Urinary bladder (tissue), 4 donors: Measurements from ENCODE around the gene PDE11A. TPM values are rescaled to one million over a fixed set of nuclear protein-coding genes. Genes with fewer than 3 reads are reported as not detected.

Source experiments
- DNase-seq: peaks from one replicate; pipeline ENCODE4 v3.0.0-alpha.2; 2015; ENCODE audit errors: extremely low spot score
- H3K27ac ChIP-seq: one replicate; pipeline ENCODE4 v1.5.1; 2013; ENCODE audit warnings: low read depth, mild to moderate bottlenecking, moderate library complexity
- H3K36me3 ChIP-seq: one replicate; pipeline ENCODE4 v1.6.1; 2013; ENCODE audit warnings: mild to moderate bottlenecking, moderate library complexity; ENCODE audit not compliant: insufficient read depth
- H3K4me1 ChIP-seq: one replicate; pipeline ENCODE4 v1.6.1; 2013; ENCODE audit warnings: mild to moderate bottlenecking, moderate library complexity; ENCODE audit not compliant: insufficient read depth
- H3K4me3 ChIP-seq: one replicate; pipeline ENCODE4 v1.5.1; 2013; ENCODE audit warnings: low read depth, low read length
- WGBS: extraction: QIAGEN DNeasy Blood & Tissue Kit; methylation state at CpG from one replicate; pipeline ENCODE4 v1.1.7; 2013; 5-methylcytosine and 5-hydroxymethylcytosine counted together
- polyA plus RNA-seq: library from polyadenylated mRNA; stranded (reverse); fragments of 200-250 nt; gene quantifications from one replicate; pipeline ENCODE4 v1.2.3, GENCODE V29; 2013
- total RNA-seq: library from RNA; depleted of rRNA; stranded (reverse); fragments of >200 nt; gene quantifications from one replicate; pipeline ENCODE4 v1.2.3, GENCODE V29; 2014
- donor health status: healthy with polysubstance abuse.
- donor health status: healthy.

The PDE11A gene
- total and polyA plus RNA-seq, 2 donors, result 0.11 to 1.3 TPM

DNA sequence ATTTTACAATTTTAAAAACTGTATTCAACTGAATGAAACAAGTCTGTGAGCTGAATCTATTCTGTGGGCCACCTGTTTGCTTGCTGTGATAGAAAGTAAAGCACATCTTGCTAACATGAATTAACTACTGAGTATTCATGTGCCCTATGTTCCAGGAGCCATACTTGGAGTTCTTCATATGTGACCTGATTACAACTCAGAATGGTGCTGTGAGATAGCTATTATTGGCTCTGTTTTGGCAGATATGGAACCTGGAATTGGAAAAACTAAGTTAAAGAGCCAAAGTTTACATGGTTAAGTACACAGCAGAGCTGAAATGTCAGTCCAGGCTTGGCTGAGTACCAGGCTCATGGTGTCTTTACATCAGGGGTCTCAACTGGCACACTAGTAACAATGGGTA lies 426.3 kb downstream of the PDE11A start:
- H3K4me1 ChIP-seq, result no peaks in the 10 kb centered on the region
- no peak overlapping the region for H3K4me3 ChIP-seq
- no peak overlapping the region for H3K27ac ChIP-seq
- H3K36me3 ChIP-seq, result no peaks in the 10 kb centered on the region
- DNase-seq, result no peak

DNA sequence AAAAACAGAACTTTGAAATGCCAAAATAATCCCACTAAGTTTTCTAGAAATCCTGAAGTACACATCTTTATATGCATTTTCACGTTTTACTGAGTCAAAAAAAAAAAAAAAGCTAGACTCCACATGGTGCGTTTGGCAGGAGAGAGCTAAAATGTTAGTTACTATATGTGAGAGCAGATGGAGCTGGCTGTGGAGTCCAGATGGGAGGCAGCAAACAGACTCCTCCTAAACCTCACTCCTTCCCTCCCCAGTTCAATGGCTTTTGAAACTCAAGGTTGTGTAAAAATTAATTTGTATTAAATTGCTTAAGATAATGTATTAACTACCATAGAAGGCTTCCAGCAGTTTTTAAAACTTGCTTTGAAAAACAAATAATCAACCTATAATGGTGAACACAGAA lies 431.2 kb downstream of the PDE11A start:
- no peaks in the 10 kb centered on the region for H3K36me3 ChIP-seq
- H3K27ac ChIP-seq, result no peak overlapping the region
- H3K4me1 ChIP-seq, result no peaks in the 10 kb centered on the region
- H3K4me3 ChIP-seq, result no peak overlapping the region
- 28% methylated on average over 2 of the region's 2 CpGs for WGBS
- no peak for DNase-seq

DNA sequence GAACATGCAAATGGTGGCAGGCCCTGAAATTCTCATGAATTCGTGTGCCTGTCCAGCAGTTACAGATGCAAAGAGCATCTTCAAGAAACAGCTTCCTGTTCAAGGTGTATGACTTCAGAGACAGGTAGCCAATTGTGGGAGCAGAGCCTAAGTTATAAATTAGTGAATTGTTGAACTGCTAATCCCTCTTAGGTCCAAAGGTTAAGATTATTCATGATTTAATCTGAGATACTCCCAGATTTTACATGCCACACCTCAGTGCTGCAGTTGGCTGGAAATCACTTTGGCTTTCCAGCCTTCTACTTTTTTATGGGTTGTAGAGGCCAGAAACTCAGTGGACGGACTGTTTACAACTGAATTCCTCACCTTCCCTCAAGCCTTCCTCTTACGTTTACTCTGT lies 432.2 kb downstream of the PDE11A start:
- H3K36me3 ChIP-seq, result no peaks in the 10 kb centered on the region
- 73% methylated on average over 3 of the region's 3 CpGs for WGBS
- no peak overlapping the region for H3K27ac ChIP-seq
- no peak for DNase-seq
- no peaks in the 10 kb centered on the region for H3K4me1 ChIP-seq
- no peak overlapping the region for H3K4me3 ChIP-seq

DNA sequence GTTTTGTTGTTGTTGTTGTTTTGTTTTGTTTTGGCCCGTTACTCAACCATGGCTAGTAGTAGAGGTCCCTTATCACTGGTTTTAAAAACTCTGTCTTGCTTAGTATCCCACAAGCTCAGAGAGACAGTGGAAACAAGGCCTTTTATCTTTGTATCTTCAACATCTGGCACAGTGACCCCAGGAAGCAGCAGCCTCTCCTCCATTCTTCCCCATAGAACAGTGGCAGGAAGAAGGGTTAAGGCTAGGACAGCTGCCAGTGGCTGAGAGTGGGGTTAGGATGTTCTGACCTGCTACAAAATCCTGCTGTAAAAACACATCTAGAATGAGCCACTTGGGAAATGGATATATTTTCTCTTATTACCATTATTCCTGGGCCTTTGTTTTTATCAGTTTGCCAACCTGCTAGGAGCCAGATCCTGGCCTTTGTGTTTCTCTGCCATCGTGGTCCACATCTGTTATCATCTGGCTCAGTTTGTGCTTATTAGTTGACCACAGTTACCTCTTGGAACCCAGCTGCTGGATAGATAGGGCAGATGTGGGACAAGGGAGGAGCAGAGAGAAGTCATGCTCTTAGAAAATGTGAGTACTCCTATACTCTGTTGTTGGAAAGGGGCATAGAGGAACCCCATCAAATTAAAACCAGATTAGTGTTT lies 433.2 kb downstream of the PDE11A start:
- Histone ChIP-seq H3K27ac (no peak overlapping the region), H3K4me1 (no peaks in the 10 kb centered on the region), H3K36me3 (no peaks in the 10 kb centered on the region), H3K4me3 (no peak overlapping the region)
- WGBS, result 64% methylated on average over 2 of the region's 2 CpGs
- no peak for DNase-seq

GRCh38 chr2:177638507-177638906 lies 434.1 kb downstream of the PDE11A start:
- Histone ChIP-seq H3K36me3 (no peaks in the 10 kb centered on the region), H3K4me3 (no peak overlapping the region), H3K27ac (no peak overlapping the region), H3K4me1 (no peaks in the 10 kb centered on the region)
- WGBS, result 92% methylated on average over 1 of the region's 1 CpG
- no peak for DNase-seq

DNA sequence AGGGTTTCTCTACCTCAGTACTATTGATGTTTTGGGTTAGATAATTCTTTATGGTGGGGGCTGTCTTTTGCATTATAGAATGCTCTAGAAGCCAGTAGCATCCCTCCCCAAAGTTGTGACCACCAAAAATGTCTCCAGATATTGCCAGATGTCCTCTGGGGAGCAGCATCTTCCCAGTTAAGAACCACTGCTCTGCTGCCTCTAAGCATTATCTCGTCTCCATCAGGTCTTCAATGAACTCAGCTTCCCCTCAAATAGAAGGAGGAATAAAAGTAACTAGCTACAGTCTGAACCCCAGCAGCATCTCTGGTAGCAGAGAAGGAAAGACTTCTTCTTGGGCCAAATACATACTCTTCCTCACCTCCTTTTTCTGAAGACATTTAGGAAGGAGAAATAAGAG lies 435.9 kb downstream of the PDE11A start:
- no peak overlapping the region for H3K27ac ChIP-seq
- DNase-seq, result no peak
- H3K36me3 ChIP-seq, result no peaks in the 10 kb centered on the region
- no peak overlapping the region for H3K4me3 ChIP-seq
- WGBS, result 61% methylated on average over 1 of the region's 1 CpG
- no peaks in the 10 kb centered on the region for H3K4me1 ChIP-seq

GRCh38 chr2:177635696-177636095 lies 436.9 kb downstream of the PDE11A start:
- no peak for DNase-seq
- Histone ChIP-seq H3K4me3 (no peak overlapping the region), H3K4me1 (no peaks in the 10 kb centered on the region), H3K36me3 (no peaks in the 10 kb centered on the region), H3K27ac (no peak overlapping the region)
- WGBS, result 0% methylated on average over 1 of the region's 1 CpG

- H3K4me3 ChIP-seq, result peak overlapping the region; percentile 18
- 47% methylated on average over 1 of the region's 1 CpG for WGBS
- no peak overlapping the region for H3K27ac ChIP-seq
- no peaks in the 10 kb centered on the region for H3K36me3 ChIP-seq
- H3K4me1 ChIP-seq, result no peaks in the 10 kb centered on the region
- no peak for DNase-seq
Measured at GRCh38 chr2:177633910-177634294, 438.7 kb downstream of the PDE11A start.

GRCh38 chr2:177633111-177633510 lies 439.5 kb downstream of the PDE11A start:
- no peaks in the 10 kb centered on the region for H3K36me3 ChIP-seq
- H3K4me3 ChIP-seq, result no peak overlapping the region
- H3K27ac ChIP-seq, result no peak overlapping the region
- WGBS, result 62% methylated on average over 3 of the region's 3 CpGs
- DNase-seq, result no peak
- H3K4me1 ChIP-seq, result no peaks in the 10 kb centered on the region

- 69% methylated on average over 1 of the region's 1 CpG for WGBS
- Histone ChIP-seq H3K36me3 (no peaks in the 10 kb centered on the region), H3K4me1 (no peaks in the 10 kb centered on the region)
Measured at GRCh38 chr2:177631680-177632079, 440.9 kb downstream of the PDE11A start.

GRCh38 chr2:177629357-177630024 lies 443.1 kb downstream of the PDE11A start:
- 68% methylated on average over 4 of the region's 4 CpGs for WGBS

More at GRCh38 chr2:177631680-177632079, 440.9 kb downstream of the PDE11A start:
- Histone ChIP-seq H3K27ac (no peak overlapping the region), H3K4me3 (no peak overlapping the region)
- DNase-seq, result no peak

GRCh38 chr2:177628831-177629230 lies 443.7 kb downstream of the PDE11A start:
- H3K36me3 ChIP-seq, result no peaks in the 10 kb centered on the region
- H3K27ac ChIP-seq, result no peak overlapping the region
- no peaks in the 10 kb centered on the region for H3K4me1 ChIP-seq
- no peak overlapping the region for H3K4me3 ChIP-seq
- DNase-seq, result no peak
- WGBS, result 78% methylated on average over 5 of the region's 5 CpGs

More at GRCh38 chr2:177629357-177630024, 443.1 kb downstream of the PDE11A start:
- Histone ChIP-seq H3K27ac (no peak overlapping the region), H3K36me3 (no peaks in the 10 kb centered on the region), H3K4me3 (no peak overlapping the region), H3K4me1 (no peaks in the 10 kb centered on the region)
- DNase-seq, result no peak

GRCh38 chr2:177625744-177626650 lies 446.6 kb downstream of the PDE11A start:
- 50% methylated on average over 10 of the region's 10 CpGs for WGBS
- Histone ChIP-seq H3K27ac (no peak overlapping the region), H3K36me3 (no peaks in the 10 kb centered on the region), H3K4me1 (no peaks in the 10 kb centered on the region), H3K4me3 (no peak overlapping the region)
- no peak for DNase-seq

DNA sequence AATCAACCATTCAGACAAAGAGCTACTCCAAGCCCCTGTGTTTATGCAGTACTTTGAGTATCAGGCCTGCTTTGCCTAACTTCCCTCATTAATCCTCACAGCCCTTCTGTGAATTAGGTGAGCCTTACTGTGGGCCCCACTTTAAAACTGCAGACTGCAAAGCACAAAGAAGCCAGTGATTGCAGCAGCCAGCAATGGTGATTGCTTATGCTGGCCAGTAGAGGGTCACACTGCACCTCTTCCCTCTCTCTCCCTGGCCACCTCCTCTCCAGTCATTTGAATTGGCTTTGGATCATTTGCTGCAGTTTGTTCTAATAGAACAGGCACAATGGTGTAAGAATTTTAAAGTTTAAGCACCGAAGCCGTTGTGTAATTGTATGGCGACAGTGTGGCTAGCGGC lies 450.1 kb downstream of the PDE11A start:
- no peak for DNase-seq
- Histone ChIP-seq H3K4me1 (no peaks in the 10 kb centered on the region), H3K27ac (no peak overlapping the region), H3K36me3 (no peaks in the 10 kb centered on the region), H3K4me3 (no peak overlapping the region)
- WGBS, result 40% methylated on average over 4 of the region's 4 CpGs
